HEK293 (cell line): ENCODE data around the gene FMN1.
"Not testable (repeated sequence)": the region's sequence is repeated elsewhere in the genome, so short reads cannot be mapped to it uniquely, and the experiment has no call there.

Experiments used
- ZBTB26 ChIP-seq: fragments of 450-650 bp; formaldehyde crosslinking; optimal IDR thresholded peaks from 2 replicates; pipeline ENCODE3; 2016; ENCODE audit warnings: missing biosample characterization, mild to moderate bottlenecking, missing genetic modification characterization
- ZNF624 ChIP-seq: fragments of 450-650 bp; formaldehyde crosslinking; IDR thresholded peaks from 2 replicates; pipeline ENCODE4 v1.5.1; 2017; ENCODE audit warnings: missing biosample characterization, missing genetic modification characterization
- ZSCAN18 ChIP-seq: fragments of 450-650 bp; formaldehyde crosslinking; IDR thresholded peaks from 2 replicates; pipeline ENCODE4 v1.5.1; 2016; ENCODE audit warnings: missing biosample characterization, missing genetic modification characterization
- TF ChIP-seq, protein P1 (sequence below): fragments of 450-650 bp; formaldehyde crosslinking; IDR thresholded peaks from 2 replicates; pipeline ENCODE4 v1.5.1; 2016; ENCODE audit warnings: missing biosample characterization, missing genetic modification characterization

GRCh38 chr15:33069903-33070302 is 124.6 kb downstream of the FMN1 start:
- not testable (repeated sequence) for TF ChIP-seq ZNF624; ZBTB26 (tag by site-specific recombination); ZSCAN18 (tag by site-specific recombination)
- TF ChIP-seq, protein P1, sequence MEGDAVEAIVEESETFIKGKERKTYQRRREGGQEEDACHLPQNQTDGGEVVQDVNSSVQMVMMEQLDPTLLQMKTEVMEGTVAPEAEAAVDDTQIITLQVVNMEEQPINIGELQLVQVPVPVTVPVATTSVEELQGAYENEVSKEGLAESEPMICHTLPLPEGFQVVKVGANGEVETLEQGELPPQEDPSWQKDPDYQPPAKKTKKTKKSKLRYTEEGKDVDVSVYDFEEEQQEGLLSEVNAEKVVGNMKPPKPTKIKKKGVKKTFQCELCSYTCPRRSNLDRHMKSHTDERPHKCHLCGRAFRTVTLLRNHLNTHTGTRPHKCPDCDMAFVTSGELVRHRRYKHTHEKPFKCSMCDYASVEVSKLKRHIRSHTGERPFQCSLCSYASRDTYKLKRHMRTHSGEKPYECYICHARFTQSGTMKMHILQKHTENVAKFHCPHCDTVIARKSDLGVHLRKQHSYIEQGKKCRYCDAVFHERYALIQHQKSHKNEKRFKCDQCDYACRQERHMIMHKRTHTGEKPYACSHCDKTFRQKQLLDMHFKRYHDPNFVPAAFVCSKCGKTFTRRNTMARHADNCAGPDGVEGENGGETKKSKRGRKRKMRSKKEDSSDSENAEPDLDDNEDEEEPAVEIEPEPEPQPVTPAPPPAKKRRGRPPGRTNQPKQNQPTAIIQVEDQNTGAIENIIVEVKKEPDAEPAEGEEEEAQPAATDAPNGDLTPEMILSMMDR (tag by site-specific recombination), result not testable (repeated sequence)
